IMR-90 (cell line): Measurements from ENCODE around the gene PFDN6. TPM values are rescaled to one million over a fixed set of nuclear protein-coding genes. Genes with fewer than 3 reads are reported as not detected.
"Not testable (repeated sequence)": the region's sequence is repeated elsewhere in the genome, so short reads cannot be mapped to it uniquely, and the experiment has no call there.

Experiments
- ATAC-seq: fragments of 200-7000 bp; cut with Tn5 transposase; 2 replicates; pipeline ENCODE4 v1.9.1; 2020; ENCODE audit warnings: low read depth, mild to moderate bottlenecking, moderate library complexity
- BruUV-seq: library from RNA; stranded (reverse); fragments of 400-500 nt; replicated peaks from 2 replicates; lab custom pipeline; 2021; lab: Mats Ljungman, UMichigan
- CTCF ChIA-PET: fragments of 300-600 bp; formaldehyde crosslinking; extraction: SDS; loops from one replicate; lab custom pipeline; 2021; ENCODE audit warnings: antibody characterized with exemption; lab: Yijun Ruan, JAX
- POLR2A ChIA-PET: fragments of 300-600 bp; sonication (Branson Sonifier 250); formaldehyde crosslinking; loops from one replicate; lab custom pipeline; 2022; ENCODE audit warnings: antibody characterized with exemption; ENCODE audit not compliant: unreplicated experiment; lab: Charles Lee
- DNase-seq: peaks from one replicate; pipeline ENCODE4 v3.0.0; 2013
- H2AFZ ChIP-seq: replicated peaks from 2 replicates; pipeline ENCODE3; 2013; ENCODE audit warnings: low read length, mild to moderate bottlenecking; ENCODE audit not compliant: poor library complexity
- H2AK5ac ChIP-seq: 2 replicates; pipeline ENCODE4 v1.6.1; 2013; ENCODE audit warnings: low read depth, low read length, inconsistent platforms
- H2AK9ac ChIP-seq: replicated peaks from 2 replicates; pipeline ENCODE3; 2013; ENCODE audit warnings: mild to moderate bottlenecking, low read depth, low read length, moderate library complexity; ENCODE audit not compliant: poor library complexity
- H2BK120ac ChIP-seq: 2 replicates; pipeline ENCODE4 v1.6.1; 2013; ENCODE audit warnings: low read depth, low read length, inconsistent platforms
- H2BK15ac ChIP-seq: 3 replicates; pipeline ENCODE4 v1.6.1; 2013; ENCODE audit warnings: low read depth, low read length, inconsistent platforms
- H2BK20ac ChIP-seq: 2 replicates; pipeline ENCODE4 v1.6.1; 2013; ENCODE audit warnings: low read depth, mild to moderate bottlenecking, inconsistent platforms, low read length, moderate library complexity
- H2BK5ac ChIP-seq: 2 replicates; pipeline ENCODE4 v1.6.1; 2013; ENCODE audit warnings: mild to moderate bottlenecking, low read depth, low read length, inconsistent platforms; ENCODE audit not compliant: poor library complexity, severe bottlenecking
- H3K14ac ChIP-seq: replicated peaks from 2 replicates; pipeline ENCODE4 v1.6.1; 2013; ENCODE audit warnings: low read depth, low read length, inconsistent platforms
- H3K18ac ChIP-seq: 2 replicates; pipeline ENCODE4 v1.6.1; 2013; ENCODE audit warnings: low read depth, low read length, control low read depth
- H3K23ac ChIP-seq: 2 replicates; pipeline ENCODE4 v1.6.1; 2013; ENCODE audit warnings: low read depth, low read length, inconsistent platforms
- H3K27ac ChIP-seq: 2 replicates; pipeline ENCODE4 v1.5.1; 2013; ENCODE audit warnings: mild to moderate bottlenecking, control low read depth, low read length; ENCODE audit not compliant: insufficient read depth
- H3K27me3 ChIP-seq: 2 replicates; pipeline ENCODE4 v1.6.1; 2013; ENCODE audit warnings: low read length; ENCODE audit not compliant: control insufficient read depth, insufficient read depth
- H3K36me3 ChIP-seq: 2 replicates; pipeline ENCODE4 v1.6.1; 2013; ENCODE audit warnings: low read length, mixed read lengths; ENCODE audit not compliant: control insufficient read depth, insufficient read depth
- H3K4ac ChIP-seq: 2 replicates; pipeline ENCODE4 v1.6.1; 2013; ENCODE audit warnings: low read depth, low read length, inconsistent platforms
- H3K4me1 ChIP-seq: 2 replicates; pipeline ENCODE4 v1.6.1; 2013; ENCODE audit warnings: low read length, mixed read lengths; ENCODE audit not compliant: control insufficient read depth, insufficient read depth
- H3K4me2 ChIP-seq: 2 replicates; pipeline ENCODE4 v1.6.1; 2013; ENCODE audit warnings: low read depth, mild to moderate bottlenecking, control low read depth, low read length, moderate library complexity
- H3K4me3 ChIP-seq: 2 replicates; pipeline ENCODE4 v1.5.1; 2013; ENCODE audit warnings: low read depth, mild to moderate bottlenecking, control low read depth, low read length, moderate library complexity; ENCODE audit not compliant: insufficient read depth
- H3K56ac ChIP-seq: 2 replicates; pipeline ENCODE4 v1.6.1; 2013; ENCODE audit warnings: low read length, inconsistent platforms; ENCODE audit not compliant: insufficient read depth; ENCODE audit errors: extremely low read depth
- H3K79me1 ChIP-seq, 2 experiments: 2 replicates each; pipeline ENCODE4 v1.6.1; 2013; ENCODE audit warnings: low read length in 2 of 2, inconsistent platforms in 1 of 2, low read depth in 1 of 2
- H3K9ac ChIP-seq: 2 replicates; pipeline ENCODE4 v1.6.1; 2013; ENCODE audit warnings: low read depth, low read length, control low read depth
- H3K9me1 ChIP-seq: 2 replicates; pipeline ENCODE4 v1.6.1; 2013; ENCODE audit warnings: low read length, inconsistent platforms; ENCODE audit not compliant: insufficient read depth
- H3K9me3 ChIP-seq: 2 replicates; pipeline ENCODE4 v1.6.1; 2013; ENCODE audit warnings: low read length; ENCODE audit not compliant: control insufficient read depth, insufficient read depth
- H4K20me1 ChIP-seq: 2 replicates; pipeline ENCODE4 v1.6.1; 2013; ENCODE audit warnings: low read length, inconsistent platforms; ENCODE audit not compliant: insufficient read depth
- H4K5ac ChIP-seq: 2 replicates; pipeline ENCODE4 v1.6.1; 2013; ENCODE audit warnings: mild to moderate bottlenecking, low read depth, low read length, control low read depth
- H4K8ac ChIP-seq, 2 experiments: 2 replicates each; pipeline ENCODE4 v1.6.1; 2013; ENCODE audit warnings: low read depth in 2 of 2, low read length in 2 of 2, control low read depth in 1 of 2, inconsistent platforms in 1 of 2
- H4K91ac ChIP-seq: 2 replicates; pipeline ENCODE4 v1.6.1; 2013; ENCODE audit warnings: low read depth, low read length, inconsistent platforms; ENCODE audit not compliant: insufficient read depth
- whole genome bisulfite sequencing, 2 experiments: methylation state at CpG; one replicate each; pipeline versions ENCODE4 v1.1.5 to v1.1.7; 2013; ENCODE audit warnings: missing lambda C conversion rate in 2 of 2; ENCODE audit not compliant: insufficient read length in 1 of 2; ENCODE audit errors: extremely low coverage in 2 of 2; 5-methylcytosine and 5-hydroxymethylcytosine counted together
- dilution Hi-C: fragments of 300-500 bp; cut with HindIII; formaldehyde crosslinking; loops from one replicate; pipeline ENCODE4 v1.14.3; 2018; ENCODE audit warnings: low sequenced_read_pairs; ENCODE audit not compliant: unreplicated experiment
- in situ Hi-C: fragments of 300-500 bp; cut with MboI; formaldehyde crosslinking; loops from 3 replicates; pipeline ENCODE4 v1.14.3; 2019; ENCODE audit warnings: low sequenced_read_pairs, inconsistent platforms, mixed read lengths
- intact Hi-C: fragments of 100-400 bp; cut with micrococcal nuclease; formaldehyde crosslinking; loops from 2 replicates; pipeline ENCODE4 v1.10.0; 2022
- polyA plus RNA-seq, 3 experiments: library from polyadenylated mRNA; depleted of rRNA; stranded (reverse); fragments of >200 nt; gene quantifications; 2 replicates each; pipeline ENCODE4 v1.2.3, GENCODE V29; 2012; ENCODE audit warnings: low replicate concordance in 1 of 3
- total RNA-seq: library from RNA; depleted of rRNA; stranded (reverse); fragments of >200 nt; gene quantifications from 2 replicates; pipeline ENCODE4 v1.2.3, GENCODE V29; 2012

The PFDN6 gene
- total and polyA plus RNA-seq, 2 of the 4 experiments (the other 2 are of a cell fraction): 24.4 to 92.1 TPM

GRCh38 chr6:33275795-33276580 is 13.4 kb upstream of the PFDN6 start:
- H3K9me3 ChIP-seq, H3K27me3 ChIP-seq, POLR2A ChIA-PET, intact Hi-C loops, DNase-seq, CTCF ChIA-PET, H2BK15ac ChIP-seq, dilution Hi-C loops, H3K4me3 ChIP-seq, H2AFZ ChIP-seq, H2AK5ac ChIP-seq, H2AK9ac ChIP-seq, in situ Hi-C loops, H3K56ac ChIP-seq, H4K91ac ChIP-seq, H4K5ac ChIP-seq, H2BK120ac ChIP-seq, H3K27ac ChIP-seq, H3K18ac ChIP-seq, ATAC-seq, H2BK20ac ChIP-seq, H3K9me1 ChIP-seq: not testable (repeated sequence)
- Histone ChIP-seq H3K14ac (peak overlapping the region; percentile 20), H3K4ac (0 out of 2 replicates have a peak overlapping the region, but pooled peaks have one; percentile 57), H3K36me3 (peaks cover 59% of the 10 kb centered on the region), H3K23ac (peak overlapping the region; percentile 36; the same call in 1 of the 2 replicates), H3K4me2 (peak overlapping the region; percentile 71), H3K4me1 (peaks cover 14% of the 10 kb centered on the region), H3K79me1 (peaks cover 20 to 54% of the 10 kb centered on the region in 2 experiments), H4K20me1 (peaks cover 75% of the 10 kb centered on the region), H4K8ac (peak overlapping the region in 1 of 2 experiments; percentile 27; a peak in 1 of 4 replicates), H3K9ac (peak overlapping the region; percentile 62), H2BK5ac (peak overlapping the region; percentile 7)
- TSS peak; percentile 29 for BruUV-seq
- 40% methylated on average over 1 of the region's 16 CpGs; no CpG with 5 or more reads in 1 of the 2 experiments for WGBS, 2 experiments
